ENCODE data around the gene LRCH1.

DNA sequence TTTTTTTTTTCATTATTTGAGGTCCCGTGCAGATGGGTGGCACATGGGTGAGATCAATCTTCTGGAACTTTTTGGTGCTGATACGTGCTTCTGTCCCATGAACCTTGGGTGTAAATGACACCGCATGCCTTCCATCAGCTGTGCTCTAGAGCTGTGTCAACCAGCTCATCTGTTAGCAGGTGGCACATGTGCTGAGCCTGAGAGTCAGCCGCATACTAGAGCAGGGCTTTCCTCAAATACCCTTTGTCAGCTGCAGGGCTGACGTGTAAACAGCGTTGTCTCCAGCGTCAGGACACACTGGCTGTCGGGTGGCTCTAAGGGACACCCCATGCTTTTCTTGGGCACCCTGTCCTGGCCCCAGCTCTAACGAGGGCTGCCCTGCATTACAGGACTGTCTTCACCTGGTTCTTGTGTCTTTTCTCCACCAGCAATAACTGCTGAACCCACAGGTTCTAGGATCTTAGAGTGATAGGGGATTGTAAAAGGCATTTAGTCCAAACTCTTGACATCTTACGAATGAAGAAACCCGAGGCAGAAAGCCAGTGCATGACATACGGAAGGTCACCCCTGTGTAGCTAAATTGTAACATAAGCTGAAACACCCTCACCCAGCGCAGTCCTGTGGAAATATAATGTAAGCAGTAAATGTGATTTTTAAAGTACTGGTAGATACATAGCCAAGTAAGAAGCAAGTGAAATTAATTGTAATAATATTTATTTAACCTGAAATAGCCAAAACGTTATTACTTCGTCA lies 119.5 kb downstream of the LRCH1 start:
- TF ChIP-seq CTCF (IDR thresholded peaks at IDR 0.05) (no peak), POLR2A (IDR thresholded peaks at IDR 0.05) (no peak)

Measured in transverse colon (tissue), 3 donors.